ENCODE measurements around the gene AKT1. TPM values are rescaled to one million over a fixed set of nuclear protein-coding genes. Genes with fewer than 3 reads are reported as not detected.

The AKT1 gene
- total and polyA plus RNA-seq, 2 of the 4 experiments (the other 2 are of a cell fraction), result 193 to 221 TPM

DNA sequence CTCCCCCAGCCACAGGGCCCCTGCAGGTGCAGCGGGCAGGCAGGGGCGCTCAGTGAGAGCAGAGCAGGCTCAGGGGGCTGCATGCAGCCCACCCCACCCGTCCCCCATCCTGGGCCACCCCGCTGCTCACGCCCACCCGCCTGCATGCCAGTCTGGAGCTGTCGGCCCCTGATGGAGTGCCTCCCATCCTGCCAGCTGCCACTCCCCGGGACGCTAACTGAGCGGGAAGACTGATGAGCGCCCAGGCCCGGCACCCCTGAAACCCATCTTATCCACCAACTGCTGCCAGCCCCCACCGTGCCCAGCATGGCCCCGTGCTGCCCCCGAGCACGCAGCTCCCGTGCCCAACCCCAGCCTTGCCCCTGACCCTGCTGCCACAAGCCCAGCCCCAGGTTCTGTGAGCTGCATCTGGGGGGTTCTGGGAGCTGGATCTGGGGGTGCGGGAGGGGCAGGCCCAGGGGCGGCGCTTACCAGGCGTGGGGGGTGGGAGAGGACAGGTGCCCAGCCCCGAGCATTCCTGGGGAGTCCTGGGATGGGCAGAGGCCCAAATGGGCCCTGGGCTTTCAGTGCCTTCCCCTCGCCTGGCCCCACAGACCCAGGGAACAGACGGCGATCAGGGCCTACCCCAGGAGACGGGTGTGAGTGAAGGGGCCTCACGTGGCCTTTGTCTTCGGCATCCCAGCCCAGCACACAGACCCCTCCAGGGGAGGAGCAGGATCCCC lies 13.3 kb downstream of the AKT1 start:
- POLR2A ChIA-PET (ENCODE audit: unreplicated experiment), result no interaction called here
- Histone ChIP-seq H3K4me2 (ENCODE audit: low read depth, low read length) (no peak overlapping the region), H2AK9ac (replicated peaks; ENCODE audit: low read depth, low read length, poor library complexity) (no peak overlapping the region), H3K4me1 (ENCODE audit: control insufficient read depth, insufficient read depth, low read length) (no peaks in the 10 kb centered on the region), H3K14ac (replicated peaks; ENCODE audit: low read depth, low read length) (no peak overlapping the region), H3K4me3 (ENCODE audit: insufficient read depth, low read depth, low read length) (no peak overlapping the region), H2BK120ac (ENCODE audit: low read depth, low read length) (no peak overlapping the region), H2BK20ac (ENCODE audit: low read depth, low read length) (no peak overlapping the region), H2BK5ac (ENCODE audit: low read depth, low read length, poor library complexity, severe bottlenecking) (no peak overlapping the region), H3K9me1 (ENCODE audit: insufficient read depth, low read length) (no peaks in the 10 kb centered on the region), H4K5ac (ENCODE audit: low read depth, low read length) (no peak overlapping the region), H3K4ac (ENCODE audit: low read depth, low read length) (no peak overlapping the region), H3K79me1 (ENCODE audit: low read depth in 1 of 2, low read length in 2 of 2) (peaks cover 8 to 42% of the 10 kb centered on the region in 2 experiments), H4K20me1 (ENCODE audit: insufficient read depth, low read length) (peaks cover 66% of the 10 kb centered on the region), H2BK15ac (ENCODE audit: low read depth, low read length) (no peak overlapping the region), H4K91ac (ENCODE audit: insufficient read depth, low read depth, low read length) (no peak overlapping the region), H3K18ac (ENCODE audit: low read depth, low read length) (no peak overlapping the region), H3K27ac (ENCODE audit: insufficient read depth, low read length) (no peak overlapping the region), H2AFZ (replicated peaks; ENCODE audit: low read length, poor library complexity) (no peak overlapping the region), H3K9ac (ENCODE audit: low read depth, low read length) (no peak overlapping the region), H2AK5ac (ENCODE audit: low read depth, low read length) (no peak overlapping the region), H3K36me3 (ENCODE audit: control insufficient read depth, insufficient read depth, low read length) (peaks cover 24% of the 10 kb centered on the region), H3K27me3 (ENCODE audit: control insufficient read depth, insufficient read depth, low read length) (no peaks in the 10 kb centered on the region), H4K8ac (ENCODE audit: low read depth in 2 of 2, low read length in 2 of 2) (no peak overlapping the region), H3K56ac (ENCODE audit: extremely low read depth, insufficient read depth, low read length) (no peak overlapping the region), H3K9me3 (ENCODE audit: control insufficient read depth, insufficient read depth, low read length) (no peaks in the 10 kb centered on the region), H3K23ac (ENCODE audit: low read depth, low read length) (no peak overlapping the region)
- in situ Hi-C loops (cut with MboI; ENCODE audit: low sequenced_read_pairs), result no loop called here
- CTCF ChIA-PET, result interaction anchor here (2.4 kb wide), 1 partner anchor 14 kb away, joined by 6 read pairs; no protein-coding TSS in a partner anchor
- dilution Hi-C loops (cut with HindIII; ENCODE audit: low sequenced_read_pairs, unreplicated experiment), result no loop called here
- DNase-seq (no peak), ATAC-seq (ENCODE audit: low read depth) (no peak)
- intact Hi-C loops (cut with micrococcal nuclease), result no loop called here
- TF ChIP-seq MAZ (IDR thresholded peaks at IDR 0.05; ENCODE audit: borderline replicate concordance, low read depth, low read length) (no peak), POLR2A (IDR thresholded peaks at IDR 0.05; ENCODE audit: low read depth, low read length) (no peak), CEBPB (IDR thresholded peaks at IDR 0.05; ENCODE audit: low read depth, low read length) (no peak), NFE2L2 (IDR thresholded peaks at IDR 0.05; ENCODE audit: low read depth, low read length) (no peak), FOS (IDR thresholded peaks at IDR 0.05; ENCODE audit: low read depth, low read length) (no peak), RFX5 (IDR thresholded peaks at IDR 0.05; ENCODE audit: low read depth, low read length) (no peak), MAFK (IDR thresholded peaks at IDR 0.05; ENCODE audit: low read depth, low read length) (no peak), SMC3 (IDR thresholded peaks at IDR 0.05; ENCODE audit: low read depth, low read length) (no peak), BHLHE40 (IDR thresholded peaks at IDR 0.05; ENCODE audit: low read depth, low read length) (no peak), RAD21 (IDR thresholded peaks at IDR 0.05; ENCODE audit: low read length) (no peak), MXI1 (IDR thresholded peaks at IDR 0.05; ENCODE audit: borderline replicate concordance, low read depth, low read length) (no peak), CHD1 (IDR thresholded peaks at IDR 0.05; ENCODE audit: low read depth, low read length) (no peak), RCOR1 (IDR thresholded peaks at IDR 0.05; ENCODE audit: insufficient replicate concordance, low read length) (no peak)
- TF ChIP-seq, protein P1, sequence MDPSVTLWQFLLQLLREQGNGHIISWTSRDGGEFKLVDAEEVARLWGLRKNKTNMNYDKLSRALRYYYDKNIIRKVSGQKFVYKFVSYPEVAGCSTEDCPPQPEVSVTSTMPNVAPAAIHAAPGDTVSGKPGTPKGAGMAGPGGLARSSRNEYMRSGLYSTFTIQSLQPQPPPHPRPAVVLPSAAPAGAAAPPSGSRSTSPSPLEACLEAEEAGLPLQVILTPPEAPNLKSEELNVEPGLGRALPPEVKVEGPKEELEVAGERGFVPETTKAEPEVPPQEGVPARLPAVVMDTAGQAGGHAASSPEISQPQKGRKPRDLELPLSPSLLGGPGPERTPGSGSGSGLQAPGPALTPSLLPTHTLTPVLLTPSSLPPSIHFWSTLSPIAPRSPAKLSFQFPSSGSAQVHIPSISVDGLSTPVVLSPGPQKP (IDR thresholded peaks at IDR 0.05; ENCODE audit: borderline replicate concordance, low read depth, low read length), result no peak
- TF ChIP-seq, protein P2, sequence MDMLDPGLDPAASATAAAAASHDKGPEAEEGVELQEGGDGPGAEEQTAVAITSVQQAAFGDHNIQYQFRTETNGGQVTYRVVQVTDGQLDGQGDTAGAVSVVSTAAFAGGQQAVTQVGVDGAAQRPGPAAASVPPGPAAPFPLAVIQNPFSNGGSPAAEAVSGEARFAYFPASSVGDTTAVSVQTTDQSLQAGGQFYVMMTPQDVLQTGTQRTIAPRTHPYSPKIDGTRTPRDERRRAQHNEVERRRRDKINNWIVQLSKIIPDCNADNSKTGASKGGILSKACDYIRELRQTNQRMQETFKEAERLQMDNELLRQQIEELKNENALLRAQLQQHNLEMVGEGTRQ (IDR thresholded peaks at IDR 0.05; ENCODE audit: low read depth, low read length), result no peak
- TF ChIP-seq, protein P3, sequence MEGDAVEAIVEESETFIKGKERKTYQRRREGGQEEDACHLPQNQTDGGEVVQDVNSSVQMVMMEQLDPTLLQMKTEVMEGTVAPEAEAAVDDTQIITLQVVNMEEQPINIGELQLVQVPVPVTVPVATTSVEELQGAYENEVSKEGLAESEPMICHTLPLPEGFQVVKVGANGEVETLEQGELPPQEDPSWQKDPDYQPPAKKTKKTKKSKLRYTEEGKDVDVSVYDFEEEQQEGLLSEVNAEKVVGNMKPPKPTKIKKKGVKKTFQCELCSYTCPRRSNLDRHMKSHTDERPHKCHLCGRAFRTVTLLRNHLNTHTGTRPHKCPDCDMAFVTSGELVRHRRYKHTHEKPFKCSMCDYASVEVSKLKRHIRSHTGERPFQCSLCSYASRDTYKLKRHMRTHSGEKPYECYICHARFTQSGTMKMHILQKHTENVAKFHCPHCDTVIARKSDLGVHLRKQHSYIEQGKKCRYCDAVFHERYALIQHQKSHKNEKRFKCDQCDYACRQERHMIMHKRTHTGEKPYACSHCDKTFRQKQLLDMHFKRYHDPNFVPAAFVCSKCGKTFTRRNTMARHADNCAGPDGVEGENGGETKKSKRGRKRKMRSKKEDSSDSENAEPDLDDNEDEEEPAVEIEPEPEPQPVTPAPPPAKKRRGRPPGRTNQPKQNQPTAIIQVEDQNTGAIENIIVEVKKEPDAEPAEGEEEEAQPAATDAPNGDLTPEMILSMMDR (conservative IDR thresholded peaks at IDR 0.05; ENCODE audit: low read depth, low read length), result no peak
- WGBS, 2 experiments (ENCODE audit: extremely low coverage in 2 of 2, insufficient read length in 1 of 2), result 97% methylated on average over 5 of the region's 28 CpGs; no CpG with 5 or more reads in 1 of the 2 experiments
- BruUV-seq (replicated peaks), result no TSS peak
